Peyer's patch (tissue), 4 donors: ENCODE data around the gene SMIM38.

Experiments used
- POLR2A ChIP-seq, 2 donors: fragments of 450-650 bp; IDR thresholded peaks; one replicate each; pipeline ENCODE4 v1.5.1; 2017; ENCODE audit warnings: antibody characterized with exemption in 2 of 2, mild to moderate bottlenecking in 2 of 2, moderate library complexity in 2 of 2
- TF ChIP-seq, protein P1 (sequence below), 6 experiments: fragments of 450-650 bp in 4 of 6; fragments of 200-600 bp in 2 of 6; sonication (generic) in 1 of 6; IDR thresholded peaks; one replicate each; pipeline ENCODE4 v1.5.1; 2017 to 2019; ENCODE audit warnings: antibody characterized with exemption in 6 of 6, mild to moderate bottlenecking in 3 of 6, moderate library complexity in 1 of 6

DNA sequence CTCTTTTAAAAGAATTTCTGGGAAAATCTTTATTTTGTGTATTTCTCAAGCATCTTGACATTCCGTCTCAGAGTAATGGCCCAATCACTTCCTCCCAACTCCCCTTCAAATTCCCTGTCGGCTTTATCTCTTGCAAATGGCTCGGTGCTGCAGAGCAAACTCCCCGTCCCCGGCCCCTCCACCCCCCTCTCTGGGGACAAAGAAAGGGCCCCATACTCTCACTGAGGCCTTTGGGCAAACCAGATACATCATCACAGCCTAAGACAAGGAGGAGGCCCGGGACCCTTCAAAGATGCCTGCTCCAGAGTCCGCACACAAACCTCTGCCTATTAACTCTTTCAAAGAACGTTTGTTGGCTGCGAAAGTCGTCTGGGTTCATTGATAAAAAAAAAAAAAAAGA is 3.9 kb upstream of the SMIM38 start:
- no peak for TF ChIP-seq POLR2A (IDR thresholded peaks at IDR 0.05)
- TF ChIP-seq, protein P1, sequence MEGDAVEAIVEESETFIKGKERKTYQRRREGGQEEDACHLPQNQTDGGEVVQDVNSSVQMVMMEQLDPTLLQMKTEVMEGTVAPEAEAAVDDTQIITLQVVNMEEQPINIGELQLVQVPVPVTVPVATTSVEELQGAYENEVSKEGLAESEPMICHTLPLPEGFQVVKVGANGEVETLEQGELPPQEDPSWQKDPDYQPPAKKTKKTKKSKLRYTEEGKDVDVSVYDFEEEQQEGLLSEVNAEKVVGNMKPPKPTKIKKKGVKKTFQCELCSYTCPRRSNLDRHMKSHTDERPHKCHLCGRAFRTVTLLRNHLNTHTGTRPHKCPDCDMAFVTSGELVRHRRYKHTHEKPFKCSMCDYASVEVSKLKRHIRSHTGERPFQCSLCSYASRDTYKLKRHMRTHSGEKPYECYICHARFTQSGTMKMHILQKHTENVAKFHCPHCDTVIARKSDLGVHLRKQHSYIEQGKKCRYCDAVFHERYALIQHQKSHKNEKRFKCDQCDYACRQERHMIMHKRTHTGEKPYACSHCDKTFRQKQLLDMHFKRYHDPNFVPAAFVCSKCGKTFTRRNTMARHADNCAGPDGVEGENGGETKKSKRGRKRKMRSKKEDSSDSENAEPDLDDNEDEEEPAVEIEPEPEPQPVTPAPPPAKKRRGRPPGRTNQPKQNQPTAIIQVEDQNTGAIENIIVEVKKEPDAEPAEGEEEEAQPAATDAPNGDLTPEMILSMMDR (IDR thresholded peaks at IDR 0.05), result no peak
